Body of pancreas (tissue), 4 donors: ENCODE results near the gene DENND1A.

Source experiments
- POLR2A ChIP-seq, 3 donors: fragments of 450-650 bp; IDR thresholded peaks; one replicate each; pipeline ENCODE4 v1.6.1; 2016; ENCODE audit warnings: antibody characterized with exemption in 3 of 3, mild to moderate bottlenecking in 2 of 3
- TF ChIP-seq, protein P1 (sequence below), 7 experiments: fragments of 450-650 bp in 4 of 7; fragments of 200-600 bp in 3 of 7; sonication (generic) in 3 of 7; IDR thresholded peaks; one replicate each; pipeline ENCODE4 v1.5.1; 2016 to 2019; ENCODE audit warnings: antibody characterized with exemption in 7 of 7

GRCh38 chr9:123880420-123880819, 49.5 kb downstream of the DENND1A start:
- TF ChIP-seq POLR2A (IDR thresholded peaks at IDR 0.05), result no peak
- TF ChIP-seq, protein P1, sequence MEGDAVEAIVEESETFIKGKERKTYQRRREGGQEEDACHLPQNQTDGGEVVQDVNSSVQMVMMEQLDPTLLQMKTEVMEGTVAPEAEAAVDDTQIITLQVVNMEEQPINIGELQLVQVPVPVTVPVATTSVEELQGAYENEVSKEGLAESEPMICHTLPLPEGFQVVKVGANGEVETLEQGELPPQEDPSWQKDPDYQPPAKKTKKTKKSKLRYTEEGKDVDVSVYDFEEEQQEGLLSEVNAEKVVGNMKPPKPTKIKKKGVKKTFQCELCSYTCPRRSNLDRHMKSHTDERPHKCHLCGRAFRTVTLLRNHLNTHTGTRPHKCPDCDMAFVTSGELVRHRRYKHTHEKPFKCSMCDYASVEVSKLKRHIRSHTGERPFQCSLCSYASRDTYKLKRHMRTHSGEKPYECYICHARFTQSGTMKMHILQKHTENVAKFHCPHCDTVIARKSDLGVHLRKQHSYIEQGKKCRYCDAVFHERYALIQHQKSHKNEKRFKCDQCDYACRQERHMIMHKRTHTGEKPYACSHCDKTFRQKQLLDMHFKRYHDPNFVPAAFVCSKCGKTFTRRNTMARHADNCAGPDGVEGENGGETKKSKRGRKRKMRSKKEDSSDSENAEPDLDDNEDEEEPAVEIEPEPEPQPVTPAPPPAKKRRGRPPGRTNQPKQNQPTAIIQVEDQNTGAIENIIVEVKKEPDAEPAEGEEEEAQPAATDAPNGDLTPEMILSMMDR (IDR thresholded peaks at IDR 0.05), result no peak
